ENCODE results near the gene ZNF224.
"Not testable (repeated sequence)": the region's sequence is repeated elsewhere in the genome, so short reads cannot be mapped to it uniquely, and the experiment has no call there.

ZNF224 gene

GRCh38 chr19:44092108-44092507, 2.1 kb upstream of the ZNF224 start:
- Histone ChIP-seq H3K4me3 (ENCODE audit: low read length) (no peak overlapping the region), H3K27me3 (ENCODE audit: control insufficient read depth, insufficient read depth, low read length) (no peaks in the 10 kb centered on the region), H3K9ac (ENCODE audit: low read length) (no peak overlapping the region), H3K4me1 (ENCODE audit: control insufficient read depth, insufficient read depth, low read length) (no peaks in the 10 kb centered on the region), H3K27ac (ENCODE audit: low read depth, low read length) (no peak overlapping the region), H3K36me3 (ENCODE audit: control insufficient read depth, insufficient read depth, low read length) (peaks cover 2% of the 10 kb centered on the region)

DNA sequence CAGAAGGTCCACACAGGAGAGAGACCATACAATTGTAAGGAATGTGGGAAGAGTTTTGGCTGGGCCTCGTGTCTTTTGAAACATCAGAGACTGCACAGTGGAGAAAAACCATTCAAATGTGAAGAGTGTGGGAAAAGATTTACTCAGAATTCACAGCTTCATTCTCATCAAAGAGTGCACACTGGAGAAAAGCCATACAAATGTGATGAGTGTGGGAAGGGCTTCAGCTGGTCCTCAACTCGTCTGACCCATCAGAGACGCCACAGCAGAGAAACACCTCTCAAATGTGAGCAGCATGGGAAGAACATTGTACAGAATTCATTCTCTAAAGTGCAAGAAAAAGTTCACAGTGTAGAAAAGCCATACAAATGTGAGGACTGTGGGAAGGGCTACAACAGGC, 13.6 kb downstream of the ZNF224 start:
- peaks cover 2% of the 10 kb centered on the region for H3K4me1 ChIP-seq (ENCODE audit: control insufficient read depth, insufficient read depth, low read length)
- no peaks in the 10 kb centered on the region for H3K27me3 ChIP-seq (ENCODE audit: control insufficient read depth, insufficient read depth, low read length)
- no peak overlapping the region for H3K27ac ChIP-seq (ENCODE audit: low read depth, low read length)
- H3K36me3 ChIP-seq (ENCODE audit: control insufficient read depth, insufficient read depth, low read length) = peaks cover 30% of the 10 kb centered on the region
- H3K4me3 ChIP-seq (ENCODE audit: low read length) = no peak overlapping the region
- H3K9ac ChIP-seq (ENCODE audit: low read length) = no peak overlapping the region

GRCh38 chr19:44109458-44109857, 15.3 kb downstream of the ZNF224 start:
- Histone ChIP-seq H3K36me3 (ENCODE audit: control insufficient read depth, insufficient read depth, low read length) (peaks cover 19% of the 10 kb centered on the region), H3K27me3 (ENCODE audit: control insufficient read depth, insufficient read depth, low read length) (no peaks in the 10 kb centered on the region), H3K9ac (ENCODE audit: low read length) (no peak overlapping the region), H3K4me1 (ENCODE audit: control insufficient read depth, insufficient read depth, low read length) (peaks cover 2% of the 10 kb centered on the region), H3K4me3 (ENCODE audit: low read length) (no peak overlapping the region), H3K27ac (ENCODE audit: low read depth, low read length) (no peak overlapping the region)

GRCh38 chr19:44111910-44112463, 17.8 kb downstream of the ZNF224 start:
- Histone ChIP-seq H3K27ac (ENCODE audit: low read depth, low read length) (no peak overlapping the region), H3K36me3 (ENCODE audit: control insufficient read depth, insufficient read depth, low read length) (peaks cover 5% of the 10 kb centered on the region), H3K9ac (ENCODE audit: low read length) (no peak overlapping the region), H3K27me3 (ENCODE audit: control insufficient read depth, insufficient read depth, low read length) (no peaks in the 10 kb centered on the region), H3K4me3 (ENCODE audit: low read length) (peak overlapping the region; percentile 91), H3K4me1 (ENCODE audit: control insufficient read depth, insufficient read depth, low read length) (peaks cover 2% of the 10 kb centered on the region)

- peaks cover 2% of the 10 kb centered on the region for H3K4me1 ChIP-seq (ENCODE audit: control insufficient read depth, insufficient read depth, low read length)
- peaks cover 5% of the 10 kb centered on the region for H3K36me3 ChIP-seq (ENCODE audit: control insufficient read depth, insufficient read depth, low read length)
- no peak overlapping the region for H3K9ac ChIP-seq (ENCODE audit: low read length)
- H3K27ac ChIP-seq (ENCODE audit: low read depth, low read length) = no peak overlapping the region
- no peaks in the 10 kb centered on the region for H3K27me3 ChIP-seq (ENCODE audit: control insufficient read depth, insufficient read depth, low read length)
- H3K4me3 ChIP-seq (ENCODE audit: low read length) = peak overlapping the region; percentile 91
These were observed 18.6 kb downstream of the ZNF224 start for GRCh38 chr19:44112802-44113137.

DNA sequence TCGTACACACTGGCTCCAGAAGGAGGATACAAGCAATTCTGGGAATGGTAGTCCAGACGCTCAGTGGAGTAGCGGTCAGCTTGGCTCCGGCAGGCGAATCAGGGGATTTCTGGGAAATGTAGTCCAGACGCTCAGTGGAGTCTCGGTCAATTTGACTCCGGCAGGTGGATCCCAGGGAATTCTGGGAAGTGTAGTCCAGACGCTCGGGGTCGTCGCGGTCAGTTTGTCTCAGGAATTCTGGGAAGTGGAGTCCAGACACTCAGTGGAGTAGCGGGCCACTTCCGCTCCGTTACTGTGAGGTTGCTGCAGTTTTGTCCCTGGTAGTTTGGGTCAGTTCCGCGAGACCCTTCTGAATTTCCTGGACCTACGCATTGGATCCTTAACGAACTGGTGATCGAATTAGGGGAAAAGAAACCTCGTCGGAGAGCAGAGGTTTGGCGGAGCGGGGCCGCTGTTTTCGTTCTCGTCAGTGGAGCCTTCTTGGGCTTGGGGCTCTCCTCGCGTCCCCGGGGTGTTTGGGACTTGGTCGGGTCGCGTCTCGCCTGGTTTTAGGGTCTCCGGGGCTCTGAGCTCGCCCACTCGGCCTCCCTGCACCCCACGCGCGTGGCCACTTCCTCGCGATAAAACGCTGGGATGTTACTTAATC, 19.1 kb downstream of the ZNF224 start, which contains the start of gene ZNF225:
TSS of gene ZNF225 (plus strand) at position 262 of the 646 bp plus-strand sequence. CDS start 2,429 bp downstream, outside the sequence.
- Histone ChIP-seq H3K36me3 (ENCODE audit: control insufficient read depth, insufficient read depth, low read length) (peaks cover 8% of the 10 kb centered on the region), H3K4me3 (ENCODE audit: low read length) (peak within 1 kb of the TSS; percentile 91), H3K27ac (ENCODE audit: low read depth, low read length) (peak within 1 kb of the TSS; percentile 28), H3K9ac (ENCODE audit: low read length) (peak within 1 kb of the TSS; percentile 3), H3K4me1 (ENCODE audit: control insufficient read depth, insufficient read depth, low read length) (peaks cover 2% of the 10 kb centered on the region), H3K27me3 (ENCODE audit: control insufficient read depth, insufficient read depth, low read length) (no peaks in the 10 kb centered on the region)

DNA sequence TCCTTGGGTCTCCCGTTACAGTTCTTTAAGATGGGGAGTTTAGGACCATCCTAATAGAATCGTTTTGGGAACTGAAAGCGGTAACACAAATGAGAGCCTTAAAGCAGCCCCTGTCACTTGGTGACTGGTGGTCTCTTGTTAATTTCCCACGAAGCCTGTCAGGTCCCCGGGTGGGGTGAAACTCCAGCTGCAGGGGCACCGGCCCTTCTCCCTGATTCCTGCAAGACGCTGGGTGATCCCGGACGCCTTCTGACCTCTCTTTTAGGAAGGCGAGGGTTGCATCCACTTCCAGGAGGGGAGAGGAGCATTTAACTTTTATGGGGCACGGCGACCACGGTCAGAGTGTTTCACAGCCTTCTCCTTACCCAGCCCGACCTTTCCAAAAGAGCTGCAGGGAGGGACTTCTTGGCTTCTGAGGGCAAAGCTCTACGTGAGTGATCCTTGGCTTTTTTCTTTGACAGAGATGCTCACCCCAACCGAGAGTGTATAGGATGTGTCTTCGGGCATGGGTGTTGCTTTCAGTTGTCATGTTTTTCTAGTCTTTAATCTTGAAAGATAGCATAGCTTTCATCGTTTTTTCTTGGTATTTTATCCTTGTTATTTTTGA, 19.7 kb downstream of the ZNF224 start:
- Histone ChIP-seq H3K36me3 (ENCODE audit: control insufficient read depth, insufficient read depth, low read length) (peaks cover 12% of the 10 kb centered on the region), H3K27me3 (ENCODE audit: control insufficient read depth, insufficient read depth, low read length) (no peaks in the 10 kb centered on the region), H3K4me3 (ENCODE audit: low read length) (peak overlapping the region; percentile 91), H3K4me1 (ENCODE audit: control insufficient read depth, insufficient read depth, low read length) (peaks cover 2% of the 10 kb centered on the region), H3K27ac (ENCODE audit: low read depth, low read length) (peak overlapping the region; percentile 28), H3K9ac (ENCODE audit: low read length) (peak overlapping the region; percentile 3)

DNA sequence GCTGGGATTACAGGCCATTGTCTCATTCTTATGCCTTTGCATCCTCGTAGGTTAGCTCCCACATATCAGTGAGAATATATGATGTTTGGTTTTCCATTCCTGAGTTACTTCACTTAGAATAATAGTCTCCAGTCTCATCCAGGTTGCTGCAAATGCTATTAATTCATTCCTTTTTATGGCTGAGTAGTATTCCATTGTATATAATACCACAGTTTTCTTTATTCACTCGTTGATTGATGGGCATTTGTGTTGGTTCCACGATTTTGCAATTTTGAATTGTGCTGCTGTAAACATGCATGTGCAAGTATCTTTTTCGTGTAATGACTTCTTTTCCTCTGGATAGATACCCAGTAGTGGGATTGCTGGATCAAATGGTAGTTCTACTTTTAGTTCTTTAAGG, 27.0 kb downstream of the ZNF224 start:
- H3K36me3 ChIP-seq (ENCODE audit: control insufficient read depth, insufficient read depth, low read length) = peaks cover 30% of the 10 kb centered on the region
- not testable (repeated sequence) for H3K4me1 ChIP-seq (ENCODE audit: control insufficient read depth, insufficient read depth, low read length); H3K9ac ChIP-seq (ENCODE audit: low read length); H3K27ac ChIP-seq (ENCODE audit: low read depth, low read length); H3K4me3 ChIP-seq (ENCODE audit: low read length); H3K27me3 ChIP-seq (ENCODE audit: control insufficient read depth, insufficient read depth, low read length)

GRCh38 chr19:44131955-44132354, 37.8 kb downstream of the ZNF224 start:
- Histone ChIP-seq H3K27ac (ENCODE audit: low read depth, low read length) (no peak overlapping the region), H3K27me3 (ENCODE audit: control insufficient read depth, insufficient read depth, low read length) (no peaks in the 10 kb centered on the region), H3K4me1 (ENCODE audit: control insufficient read depth, insufficient read depth, low read length) (no peaks in the 10 kb centered on the region), H3K36me3 (ENCODE audit: control insufficient read depth, insufficient read depth, low read length) (peaks cover 29% of the 10 kb centered on the region), H3K9ac (ENCODE audit: low read length) (no peak overlapping the region), H3K4me3 (ENCODE audit: low read length) (no peak overlapping the region)

DNA sequence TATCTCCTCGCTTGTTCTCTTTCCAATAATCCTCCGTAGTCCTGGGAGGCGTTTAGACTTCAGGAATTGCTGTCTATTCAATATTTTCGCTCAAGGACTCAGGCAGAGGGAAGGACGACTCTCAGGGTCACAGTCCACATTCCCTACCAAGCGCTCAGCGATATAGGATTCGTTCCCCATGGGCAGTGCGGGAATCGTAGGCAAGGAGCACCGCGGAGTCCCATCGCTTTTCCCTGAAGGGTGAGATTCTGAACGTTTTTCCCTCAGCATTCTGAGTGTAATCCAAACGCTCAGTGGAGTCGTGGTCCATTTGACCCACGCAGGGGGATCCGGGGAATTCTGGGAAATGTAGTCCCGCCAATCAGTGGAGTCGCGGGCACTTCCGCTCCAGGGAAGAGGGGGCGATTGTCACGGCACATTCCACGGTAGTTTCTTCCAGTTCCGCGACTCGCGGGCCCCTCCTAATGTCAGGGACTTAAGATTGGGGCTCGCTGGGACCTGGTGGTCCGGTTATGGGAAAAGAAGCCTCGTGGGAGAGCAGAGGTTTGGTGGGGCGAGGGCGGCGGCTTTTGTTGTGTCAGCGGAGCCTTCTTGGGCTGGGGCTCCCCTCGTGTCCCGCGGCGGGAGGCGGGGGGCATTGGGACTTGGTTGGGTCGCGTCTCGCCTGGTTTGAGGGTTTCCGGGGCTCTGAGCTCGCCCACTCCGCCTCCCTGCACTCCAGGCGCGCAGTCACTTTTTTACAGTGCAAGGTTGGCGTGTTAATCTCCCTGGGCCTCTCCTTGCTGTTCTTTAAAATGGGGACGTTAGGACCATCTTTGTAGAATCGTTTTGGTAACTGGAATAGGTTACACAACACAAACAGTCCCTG, 47.3 kb downstream of the ZNF224 start, which contains the start of gene ZNF234:
TSS of gene ZNF234 (plus strand) at position 364 of the 868 bp plus-strand sequence. CDS start 3,079 bp downstream, outside the sequence.
- peaks cover 4% of the 10 kb centered on the region for H3K36me3 ChIP-seq (ENCODE audit: control insufficient read depth, insufficient read depth, low read length)
- peak within 1 kb of the TSS; percentile 85 for H3K4me3 ChIP-seq (ENCODE audit: low read length)
- no peaks in the 10 kb centered on the region for H3K27me3 ChIP-seq (ENCODE audit: control insufficient read depth, insufficient read depth, low read length)
- peak within 1 kb of the TSS; percentile 63 for H3K9ac ChIP-seq (ENCODE audit: low read length)
- peak within 1 kb of the TSS; percentile 55 for H3K27ac ChIP-seq (ENCODE audit: low read depth, low read length)
- H3K4me1 ChIP-seq (ENCODE audit: control insufficient read depth, insufficient read depth, low read length) = peaks cover 5% of the 10 kb centered on the region

- Histone ChIP-seq H3K36me3 (ENCODE audit: control insufficient read depth, insufficient read depth, low read length) (peaks cover 6% of the 10 kb centered on the region), H3K4me1 (ENCODE audit: control insufficient read depth, insufficient read depth, low read length) (peaks cover 5% of the 10 kb centered on the region), H3K27me3 (ENCODE audit: control insufficient read depth, insufficient read depth, low read length) (no peaks in the 10 kb centered on the region), H3K9ac (ENCODE audit: low read length) (no peak overlapping the region), H3K4me3 (ENCODE audit: low read length) (peak overlapping the region; percentile 85), H3K27ac (ENCODE audit: low read depth, low read length) (no peak overlapping the region)
These were observed 47.9 kb downstream of the ZNF224 start for GRCh38 chr19:44142059-44142433.

DNA sequence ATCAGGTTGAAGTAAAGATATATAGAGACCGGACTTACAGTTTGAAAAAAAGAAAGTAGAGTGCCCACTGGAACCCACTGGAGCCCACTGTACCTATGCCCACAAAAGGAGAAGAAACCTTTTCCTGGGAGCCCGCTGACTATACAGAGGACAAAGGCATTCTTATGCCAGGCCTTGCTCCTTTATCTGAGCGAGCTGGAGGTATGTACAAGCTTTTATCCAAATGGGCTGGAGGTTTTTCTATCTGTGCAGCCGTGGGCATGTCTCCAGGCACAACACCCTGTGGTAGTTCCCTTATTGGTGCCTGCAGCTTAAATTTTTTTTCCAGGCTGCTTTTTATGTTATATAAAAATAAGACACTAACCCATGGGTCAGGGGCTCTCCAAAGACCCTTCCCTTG, 55.6 kb downstream of the ZNF224 start:
- Histone ChIP-seq H3K27ac (ENCODE audit: low read depth, low read length) (no peak overlapping the region), H3K4me3 (ENCODE audit: low read length) (no peak overlapping the region), H3K36me3 (ENCODE audit: control insufficient read depth, insufficient read depth, low read length) (peaks cover 48% of the 10 kb centered on the region)

More for the DNA sequence above, 55.6 kb downstream of the ZNF224 start:
- Histone ChIP-seq H3K9ac (ENCODE audit: low read length) (no peak overlapping the region), H3K4me1 (ENCODE audit: control insufficient read depth, insufficient read depth, low read length) (no peaks in the 10 kb centered on the region), H3K27me3 (ENCODE audit: control insufficient read depth, insufficient read depth, low read length) (no peaks in the 10 kb centered on the region)
